Measurements from ENCODE around the gene PXK. TPM values are rescaled to one million over a fixed set of nuclear protein-coding genes. Genes with fewer than 3 reads are reported as not detected.

The PXK gene
- total and polyA plus RNA-seq, 2 donors (not counting 1 experiment from before 2014, with no cell fraction given): 54.6 to 65.2 TPM

- H3K9ac ChIP-seq (ENCODE audit: insufficient read depth, low read length): no peak overlapping the region
Observed at GRCh38 chr3:58383476-58383875, 50.8 kb downstream of the PXK start.

GRCh38 chr3:58383904-58384303 lies 51.2 kb downstream of the PXK start:
- Histone ChIP-seq H3K4me1 (ENCODE audit: control insufficient read depth, extremely low read depth, insufficient read depth, low read length) (peaks cover 34% of the 10 kb centered on the region), H3K27ac (ENCODE audit: insufficient read depth, low read length) (peak overlapping the region; percentile 72), H4K20me1 (ENCODE audit: control insufficient read depth, extremely low read depth, insufficient read depth, low read length) (no peaks in the 10 kb centered on the region), H3K4me2 (ENCODE audit: extremely low read depth, insufficient read depth, low read length) (peak overlapping the region; percentile 46), H3K9ac (ENCODE audit: insufficient read depth, low read length) (no peak overlapping the region), H3K27me3 (ENCODE audit: control insufficient read depth, insufficient read depth, low read length) (no peaks in the 10 kb centered on the region), H2AFZ (ENCODE audit: low read length) (no peak overlapping the region), H3K9me3 (ENCODE audit: control insufficient read depth, insufficient read depth, low read depth, low read length) (no peaks in the 10 kb centered on the region), H3K79me2 (ENCODE audit: control insufficient read depth, insufficient read depth, low read length) (no peaks in the 10 kb centered on the region), H3K36me3 (ENCODE audit: control insufficient read depth, insufficient read depth, low read length) (no peaks in the 10 kb centered on the region), H3K4me3 (replicated peaks in 1 of 4; ENCODE audit: control extremely low read depth in 1 of 4, insufficient read depth in 1 of 4, low read depth in 3 of 4, low read length in 4 of 4) (no peak overlapping the region)
- TF ChIP-seq EZH2 (IDR thresholded peaks at IDR 0.05; ENCODE audit: low read length, missing control alignments): no peak
- TF ChIP-seq, protein P1, sequence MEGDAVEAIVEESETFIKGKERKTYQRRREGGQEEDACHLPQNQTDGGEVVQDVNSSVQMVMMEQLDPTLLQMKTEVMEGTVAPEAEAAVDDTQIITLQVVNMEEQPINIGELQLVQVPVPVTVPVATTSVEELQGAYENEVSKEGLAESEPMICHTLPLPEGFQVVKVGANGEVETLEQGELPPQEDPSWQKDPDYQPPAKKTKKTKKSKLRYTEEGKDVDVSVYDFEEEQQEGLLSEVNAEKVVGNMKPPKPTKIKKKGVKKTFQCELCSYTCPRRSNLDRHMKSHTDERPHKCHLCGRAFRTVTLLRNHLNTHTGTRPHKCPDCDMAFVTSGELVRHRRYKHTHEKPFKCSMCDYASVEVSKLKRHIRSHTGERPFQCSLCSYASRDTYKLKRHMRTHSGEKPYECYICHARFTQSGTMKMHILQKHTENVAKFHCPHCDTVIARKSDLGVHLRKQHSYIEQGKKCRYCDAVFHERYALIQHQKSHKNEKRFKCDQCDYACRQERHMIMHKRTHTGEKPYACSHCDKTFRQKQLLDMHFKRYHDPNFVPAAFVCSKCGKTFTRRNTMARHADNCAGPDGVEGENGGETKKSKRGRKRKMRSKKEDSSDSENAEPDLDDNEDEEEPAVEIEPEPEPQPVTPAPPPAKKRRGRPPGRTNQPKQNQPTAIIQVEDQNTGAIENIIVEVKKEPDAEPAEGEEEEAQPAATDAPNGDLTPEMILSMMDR (conservative IDR thresholded peaks at IDR 0.05 in 1 of 2, IDR thresholded peaks at IDR 0.05 in 1 of 2; ENCODE audit: low read depth in 1 of 2, low read length in 2 of 2): no peak
- peak; percentile 95 to 100 for DNase-seq (ENCODE audit: low read depth in 2 of 2)

More at GRCh38 chr3:58383476-58383875, 50.8 kb downstream of the PXK start:
- no peak overlapping the region for H2AFZ ChIP-seq (ENCODE audit: low read length)
- peak overlapping the region; percentile 72 for H3K27ac ChIP-seq (ENCODE audit: insufficient read depth, low read length)
- H3K36me3 ChIP-seq (ENCODE audit: control insufficient read depth, insufficient read depth, low read length): no peaks in the 10 kb centered on the region
- H3K4me3 ChIP-seq (replicated peaks in 1 of 4; ENCODE audit: control extremely low read depth in 1 of 4, insufficient read depth in 1 of 4, low read depth in 3 of 4, low read length in 4 of 4): no peak overlapping the region
- DNase-seq (ENCODE audit: low read depth in 2 of 2): peak; percentile 49 to 88
- H4K20me1 ChIP-seq (ENCODE audit: control insufficient read depth, extremely low read depth, insufficient read depth, low read length): no peaks in the 10 kb centered on the region
- H3K79me2 ChIP-seq (ENCODE audit: control insufficient read depth, insufficient read depth, low read length): no peaks in the 10 kb centered on the region
- peaks cover 34% of the 10 kb centered on the region for H3K4me1 ChIP-seq (ENCODE audit: control insufficient read depth, extremely low read depth, insufficient read depth, low read length)
- no peaks in the 10 kb centered on the region for H3K9me3 ChIP-seq (ENCODE audit: control insufficient read depth, insufficient read depth, low read depth, low read length)
- H3K4me2 ChIP-seq (ENCODE audit: extremely low read depth, insufficient read depth, low read length): peak overlapping the region; percentile 46
- TF ChIP-seq, protein P1 (conservative IDR thresholded peaks at IDR 0.05 in 1 of 2, IDR thresholded peaks at IDR 0.05 in 1 of 2; ENCODE audit: low read depth in 1 of 2, low read length in 2 of 2): no peak
- no peak for TF ChIP-seq EZH2 (IDR thresholded peaks at IDR 0.05; ENCODE audit: low read length, missing control alignments)
- H3K27me3 ChIP-seq (ENCODE audit: control insufficient read depth, insufficient read depth, low read length): no peaks in the 10 kb centered on the region

DNA sequence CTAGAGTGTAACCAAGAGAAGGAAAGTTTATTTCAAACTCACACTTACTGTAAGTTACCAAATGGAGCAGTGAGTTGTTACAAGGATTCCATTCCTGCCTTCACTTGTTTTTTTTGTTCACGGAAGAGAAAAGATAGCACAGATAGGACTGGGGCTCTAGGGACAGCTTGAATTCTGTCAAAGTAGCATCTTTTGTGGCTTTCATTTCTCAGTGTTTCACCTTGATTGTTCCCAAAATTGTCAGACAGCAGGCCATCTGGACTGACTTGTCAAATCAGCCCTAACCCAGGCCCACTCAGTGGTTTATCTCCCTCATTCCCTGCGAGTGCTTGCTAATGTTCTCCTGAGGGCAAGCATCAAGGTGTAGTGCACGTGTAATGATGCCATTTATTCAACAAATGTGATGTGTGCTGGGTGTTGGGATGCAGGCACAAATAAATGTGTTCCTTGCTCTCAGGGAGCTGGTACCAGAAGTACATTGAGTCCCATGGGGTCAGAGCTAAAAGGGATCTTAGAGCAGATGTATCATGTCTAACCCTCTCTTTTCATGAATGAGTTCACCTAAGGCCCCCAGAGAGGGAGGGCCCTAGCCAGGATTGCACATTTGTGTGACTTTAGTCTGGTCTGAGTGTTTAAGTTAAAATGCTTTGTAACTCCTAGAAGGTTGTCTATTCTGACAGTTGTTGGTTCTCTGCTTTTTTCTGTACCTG lies 51.8 kb downstream of the PXK start:
- no peaks in the 10 kb centered on the region for H3K36me3 ChIP-seq (ENCODE audit: control insufficient read depth, insufficient read depth, low read length)
- no peaks in the 10 kb centered on the region for H3K9me3 ChIP-seq (ENCODE audit: control insufficient read depth, insufficient read depth, low read depth, low read length)
- H2AFZ ChIP-seq (ENCODE audit: low read length): no peak overlapping the region
- H3K4me1 ChIP-seq (ENCODE audit: control insufficient read depth, extremely low read depth, insufficient read depth, low read length): peaks cover 34% of the 10 kb centered on the region
- no peak overlapping the region for H3K9ac ChIP-seq (ENCODE audit: insufficient read depth, low read length)
- no peaks in the 10 kb centered on the region for H4K20me1 ChIP-seq (ENCODE audit: control insufficient read depth, extremely low read depth, insufficient read depth, low read length)
- H3K27me3 ChIP-seq (ENCODE audit: control insufficient read depth, insufficient read depth, low read length): no peaks in the 10 kb centered on the region
- H3K4me3 ChIP-seq (replicated peaks in 1 of 4; ENCODE audit: control extremely low read depth in 1 of 4, insufficient read depth in 1 of 4, low read depth in 3 of 4, low read length in 4 of 4): no peak overlapping the region
- DNase-seq (ENCODE audit: low read depth in 2 of 2): no peak
- H3K27ac ChIP-seq (ENCODE audit: insufficient read depth, low read length): peak overlapping the region; percentile 72
- H3K79me2 ChIP-seq (ENCODE audit: control insufficient read depth, insufficient read depth, low read length): no peaks in the 10 kb centered on the region
- H3K4me2 ChIP-seq (ENCODE audit: extremely low read depth, insufficient read depth, low read length): peak overlapping the region; percentile 17
- TF ChIP-seq, protein P1 (conservative IDR thresholded peaks at IDR 0.05 in 1 of 2, IDR thresholded peaks at IDR 0.05 in 1 of 2; ENCODE audit: low read depth in 1 of 2, low read length in 2 of 2): no peak
- no peak for TF ChIP-seq EZH2 (IDR thresholded peaks at IDR 0.05; ENCODE audit: low read length, missing control alignments)

Measured in fibroblast of lung (primary cell).